Measurements from ENCODE around the gene HPS3.

DNA sequence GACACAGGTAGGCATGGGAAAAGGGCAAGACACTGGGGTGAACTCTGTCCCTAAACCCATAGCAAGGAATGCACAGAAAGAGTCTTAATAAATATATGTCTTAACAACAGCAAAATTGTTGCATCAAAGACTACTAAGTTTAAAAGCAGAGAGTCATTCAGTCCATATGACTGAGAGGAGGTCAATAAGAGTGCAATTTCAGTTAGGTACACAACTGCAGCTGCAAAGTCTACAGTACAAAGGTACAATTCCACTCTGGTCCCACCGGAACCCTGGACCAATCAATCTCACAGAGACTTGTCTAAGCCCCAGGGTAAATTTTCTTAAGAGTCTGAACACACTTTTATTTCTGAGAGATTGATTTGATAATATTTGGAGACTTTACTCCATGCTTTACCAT is 85.3 kb downstream of the HPS3 start:
- TF ChIP-seq, protein P1, sequence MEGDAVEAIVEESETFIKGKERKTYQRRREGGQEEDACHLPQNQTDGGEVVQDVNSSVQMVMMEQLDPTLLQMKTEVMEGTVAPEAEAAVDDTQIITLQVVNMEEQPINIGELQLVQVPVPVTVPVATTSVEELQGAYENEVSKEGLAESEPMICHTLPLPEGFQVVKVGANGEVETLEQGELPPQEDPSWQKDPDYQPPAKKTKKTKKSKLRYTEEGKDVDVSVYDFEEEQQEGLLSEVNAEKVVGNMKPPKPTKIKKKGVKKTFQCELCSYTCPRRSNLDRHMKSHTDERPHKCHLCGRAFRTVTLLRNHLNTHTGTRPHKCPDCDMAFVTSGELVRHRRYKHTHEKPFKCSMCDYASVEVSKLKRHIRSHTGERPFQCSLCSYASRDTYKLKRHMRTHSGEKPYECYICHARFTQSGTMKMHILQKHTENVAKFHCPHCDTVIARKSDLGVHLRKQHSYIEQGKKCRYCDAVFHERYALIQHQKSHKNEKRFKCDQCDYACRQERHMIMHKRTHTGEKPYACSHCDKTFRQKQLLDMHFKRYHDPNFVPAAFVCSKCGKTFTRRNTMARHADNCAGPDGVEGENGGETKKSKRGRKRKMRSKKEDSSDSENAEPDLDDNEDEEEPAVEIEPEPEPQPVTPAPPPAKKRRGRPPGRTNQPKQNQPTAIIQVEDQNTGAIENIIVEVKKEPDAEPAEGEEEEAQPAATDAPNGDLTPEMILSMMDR (IDR thresholded peaks at IDR 0.05), result no peak
- no peak for TF ChIP-seq POLR2A (IDR thresholded peaks at IDR 0.05)

Data from Peyer's patch (tissue), 4 donors.